ENCODE results near the gene GEMIN8. TPM values are rescaled to one million over a fixed set of nuclear protein-coding genes. Genes with fewer than 3 reads are reported as not detected.

Gene GEMIN8
- total RNA-seq, 6 experiments from 2014 or later, result 8.0 to 14.8 (median 10.1) TPM

DNA sequence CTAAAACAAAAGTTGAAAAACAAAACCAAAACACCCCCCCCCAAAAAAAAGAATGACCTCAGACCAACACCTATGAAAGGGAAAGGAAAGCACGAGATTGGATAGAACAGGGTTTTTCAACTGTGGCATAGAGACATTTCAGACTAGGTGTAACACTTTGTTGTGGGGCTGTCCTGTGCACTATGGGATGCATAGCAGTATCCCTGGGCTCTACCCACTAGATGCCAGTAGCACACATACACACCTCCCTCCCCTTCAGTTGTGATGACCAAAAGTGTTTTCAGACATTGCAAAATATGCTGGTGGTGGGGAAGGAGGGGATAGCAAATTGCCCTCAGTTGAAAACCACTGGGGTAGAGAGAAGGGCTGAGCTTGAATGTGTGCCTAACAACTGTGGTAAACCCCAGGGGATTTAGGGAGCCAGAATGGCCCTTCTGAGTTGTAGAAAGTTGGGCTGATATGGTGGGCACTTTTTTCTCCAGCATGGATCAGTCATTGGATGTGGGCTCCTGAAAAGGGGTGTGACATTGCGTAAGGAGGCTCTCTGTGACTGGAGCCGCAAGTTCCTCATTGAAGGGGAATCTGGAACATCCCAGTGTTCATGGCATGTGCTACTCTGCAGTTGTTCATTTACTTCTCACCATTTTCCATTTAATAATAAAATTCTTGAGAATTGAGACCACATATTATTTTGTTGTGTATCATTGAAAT, 8.8 kb upstream of the GEMIN8 start:
- TF ChIP-seq, protein P1, sequence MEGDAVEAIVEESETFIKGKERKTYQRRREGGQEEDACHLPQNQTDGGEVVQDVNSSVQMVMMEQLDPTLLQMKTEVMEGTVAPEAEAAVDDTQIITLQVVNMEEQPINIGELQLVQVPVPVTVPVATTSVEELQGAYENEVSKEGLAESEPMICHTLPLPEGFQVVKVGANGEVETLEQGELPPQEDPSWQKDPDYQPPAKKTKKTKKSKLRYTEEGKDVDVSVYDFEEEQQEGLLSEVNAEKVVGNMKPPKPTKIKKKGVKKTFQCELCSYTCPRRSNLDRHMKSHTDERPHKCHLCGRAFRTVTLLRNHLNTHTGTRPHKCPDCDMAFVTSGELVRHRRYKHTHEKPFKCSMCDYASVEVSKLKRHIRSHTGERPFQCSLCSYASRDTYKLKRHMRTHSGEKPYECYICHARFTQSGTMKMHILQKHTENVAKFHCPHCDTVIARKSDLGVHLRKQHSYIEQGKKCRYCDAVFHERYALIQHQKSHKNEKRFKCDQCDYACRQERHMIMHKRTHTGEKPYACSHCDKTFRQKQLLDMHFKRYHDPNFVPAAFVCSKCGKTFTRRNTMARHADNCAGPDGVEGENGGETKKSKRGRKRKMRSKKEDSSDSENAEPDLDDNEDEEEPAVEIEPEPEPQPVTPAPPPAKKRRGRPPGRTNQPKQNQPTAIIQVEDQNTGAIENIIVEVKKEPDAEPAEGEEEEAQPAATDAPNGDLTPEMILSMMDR (IDR thresholded peaks at IDR 0.05), result no peak
- no peak for TF ChIP-seq POLR2A (IDR thresholded peaks at IDR 0.05)
- WGBS (ENCODE audit: insufficient coverage, low coverage, low lambda C conversion rate, missing lambda C conversion rate), result 40% methylated on average over 3 of the region's 3 CpGs
- no peaks in the 10 kb centered on the region for H3K27me3 ChIP-seq
- H3K27ac ChIP-seq, result no peak overlapping the region
- intact Hi-C loops (cut with DNase I), result loop anchor here in 1 of 2 donors (10.0 kb wide), 1 partner anchor 384 kb away; the partner anchor contains the start of gene TCEANC
- no peaks in the 10 kb centered on the region for H3K4me1 ChIP-seq
- no peak overlapping the region for H3K4me3 ChIP-seq
- H3K9me3 ChIP-seq, result no peaks in the 10 kb centered on the region
- ATAC-seq, result no peak
- H3K36me3 ChIP-seq, result no peaks in the 10 kb centered on the region
- no peak for DNase-seq

DNA sequence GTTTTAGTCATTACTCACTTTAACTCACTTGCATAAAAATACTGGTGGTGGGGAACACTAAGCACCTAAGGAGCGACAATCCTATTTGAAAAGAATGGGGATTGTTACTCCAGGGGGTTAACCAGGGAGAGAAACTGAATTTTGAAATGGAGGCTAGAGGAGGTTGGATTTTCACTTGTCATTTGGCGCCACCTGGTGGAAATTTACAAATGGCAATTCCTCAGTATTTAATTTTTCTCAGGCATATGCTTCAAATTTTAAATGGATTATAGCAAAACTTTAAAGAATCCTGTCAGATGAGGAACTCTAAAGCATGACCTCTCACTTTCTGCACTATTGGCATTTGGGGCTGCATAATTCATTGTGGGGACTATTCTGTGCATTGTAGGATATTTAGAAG, 2.7 kb upstream of the GEMIN8 start:
- Histone ChIP-seq H3K9me3 (no peaks in the 10 kb centered on the region), H3K4me3 (no peak overlapping the region), H3K4me1 (no peaks in the 10 kb centered on the region), H3K36me3 (no peaks in the 10 kb centered on the region), H3K27me3 (no peaks in the 10 kb centered on the region), H3K27ac (no peak overlapping the region)
- TF ChIP-seq, protein P1 (IDR thresholded peaks at IDR 0.05), result peak; percentile 72 to 83 (median 79)
- no peak for TF ChIP-seq POLR2A (IDR thresholded peaks at IDR 0.05)
- ATAC-seq, result peak in 3 of 4 donors; percentile 24 to 46 (median 37)
- no peak for DNase-seq
- WGBS (ENCODE audit: insufficient coverage, low coverage, low lambda C conversion rate, missing lambda C conversion rate), result 0% methylated on average over 2 of the region's 2 CpGs
- intact Hi-C loops (cut with DNase I), result loop anchor here (5.0 to 10.0 kb wide), 3 partner anchors 280 to 378 kb away; partner anchors contain the start of gene TCEANC (in 1 of the 2)

DNA sequence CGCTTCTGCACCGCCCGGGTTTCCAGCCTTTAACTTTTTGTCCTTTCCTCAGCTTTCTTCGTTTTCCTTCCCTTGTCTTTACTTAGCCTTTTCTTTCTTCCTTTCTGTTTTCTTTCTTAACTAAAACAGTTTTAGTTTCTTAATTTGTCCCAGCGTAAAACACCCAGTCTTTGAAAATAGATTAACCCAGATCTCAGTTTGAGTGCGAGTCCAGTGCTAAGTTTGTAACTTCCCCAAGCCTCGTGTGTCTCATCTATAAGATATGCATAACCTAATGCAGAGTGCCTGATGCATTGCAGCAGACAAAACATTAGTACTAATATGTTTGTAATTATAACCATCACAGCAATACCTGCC, 460 bp upstream of the GEMIN8 start:
- peak in 1 of 4 donors; percentile 22 for ATAC-seq
- TF ChIP-seq, protein P1 (IDR thresholded peaks at IDR 0.05), result no peak
- TF ChIP-seq POLR2A (IDR thresholded peaks at IDR 0.05), result no peak
- 5% methylated on average over 7 of the region's 7 CpGs for WGBS (ENCODE audit: insufficient coverage, low coverage, low lambda C conversion rate, missing lambda C conversion rate)
- Histone ChIP-seq H3K36me3 (no peaks in the 10 kb centered on the region), H3K27me3 (no peaks in the 10 kb centered on the region), H3K4me1 (no peaks in the 10 kb centered on the region), H3K27ac (peak overlapping the region; percentile 45 to 65 (median 61)), H3K4me3 (peak overlapping the region; percentile 65 to 75 (median 70)), H3K9me3 (no peaks in the 10 kb centered on the region)
- intact Hi-C loops (cut with DNase I), result loop anchor here (5.0 to 10.0 kb wide), 3 partner anchors 278 to 375 kb away; partner anchors contain the start of gene TCEANC (in 1 of the 2)
- no peak for DNase-seq

DNA sequence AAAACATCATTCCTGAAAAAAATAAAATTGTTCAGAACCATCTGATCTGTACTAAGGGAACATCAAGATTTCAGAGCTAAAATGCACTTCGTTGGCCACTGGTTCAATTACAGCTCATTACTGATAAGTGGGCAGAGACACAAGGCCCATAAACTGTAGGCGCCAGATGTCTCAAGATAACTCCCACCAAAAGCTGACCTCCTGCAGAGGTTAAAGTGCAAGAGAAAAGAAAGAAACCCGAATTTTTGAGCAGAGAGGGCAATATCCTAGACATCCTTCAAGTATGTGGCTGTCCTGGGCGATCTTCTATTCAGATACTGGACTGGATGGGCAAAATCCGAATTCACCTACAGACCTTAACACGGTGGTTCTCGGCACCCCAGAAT, 660 bp downstream of the GEMIN8 start:
- DNase-seq (no peak), ATAC-seq (no peak)
- H3K4me3 ChIP-seq, result peak overlapping the region; percentile 65 to 75 (median 70)
- no peaks in the 10 kb centered on the region for H3K4me1 ChIP-seq
- intact Hi-C loops (cut with DNase I), result no loop called here
- no peaks in the 10 kb centered on the region for H3K36me3 ChIP-seq
- no peak for TF ChIP-seq POLR2A (IDR thresholded peaks at IDR 0.05)
- TF ChIP-seq, protein P1 (IDR thresholded peaks at IDR 0.05), result no peak
- H3K27ac ChIP-seq, result no peak overlapping the region
- no peaks in the 10 kb centered on the region for H3K9me3 ChIP-seq
- no peaks in the 10 kb centered on the region for H3K27me3 ChIP-seq
- 10% methylated on average over 5 of the region's 7 CpGs for WGBS (ENCODE audit: insufficient coverage, low coverage, low lambda C conversion rate, missing lambda C conversion rate)

Data from right lobe of liver (tissue), 6 donors.